ENCODE data around the gene PCNX1.
"Not testable (repeated sequence)": the region's sequence is repeated elsewhere in the genome, so short reads cannot be mapped to it uniquely, and the experiment has no call there.

Gene PCNX1

DNA sequence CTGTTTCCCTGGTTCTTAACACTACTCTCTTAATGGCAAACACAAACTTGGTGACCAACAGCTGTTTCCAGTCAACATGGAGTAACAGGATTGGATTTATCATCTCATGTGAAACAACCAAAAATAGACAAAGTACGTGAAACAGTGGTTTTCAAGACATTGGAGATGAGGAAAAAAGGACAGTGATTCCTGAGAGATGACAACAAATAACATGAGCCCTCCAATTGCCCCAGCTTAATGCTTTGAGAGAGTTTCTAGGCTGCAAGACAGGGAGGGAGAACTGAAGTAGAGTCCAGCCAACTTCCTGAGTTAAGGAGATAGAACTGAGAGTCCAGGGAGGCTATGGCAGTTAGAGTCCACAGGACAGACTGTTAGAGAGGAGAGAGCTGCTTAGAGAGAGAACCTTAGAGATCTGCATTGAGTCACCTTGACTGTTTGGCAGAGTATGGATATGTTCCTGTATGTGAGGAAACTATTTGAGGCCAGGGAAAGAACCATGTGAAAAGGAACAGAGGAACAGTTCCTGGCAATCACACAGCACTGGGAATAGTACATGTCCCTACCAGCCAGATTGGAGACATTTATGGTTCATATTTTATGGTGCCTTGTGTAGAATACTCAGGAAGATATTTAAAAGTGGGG lies 106.4 kb downstream of the PCNX1 start:
- TF ChIP-seq CTCF (conservative IDR thresholded peaks at IDR 0.05; ENCODE audit: low read length) = no peak
- no peak overlapping the region for H3K4me3 ChIP-seq (ENCODE audit: low read length)
- DNase-seq (ENCODE audit: low read depth) = peak; percentile 6

DNA sequence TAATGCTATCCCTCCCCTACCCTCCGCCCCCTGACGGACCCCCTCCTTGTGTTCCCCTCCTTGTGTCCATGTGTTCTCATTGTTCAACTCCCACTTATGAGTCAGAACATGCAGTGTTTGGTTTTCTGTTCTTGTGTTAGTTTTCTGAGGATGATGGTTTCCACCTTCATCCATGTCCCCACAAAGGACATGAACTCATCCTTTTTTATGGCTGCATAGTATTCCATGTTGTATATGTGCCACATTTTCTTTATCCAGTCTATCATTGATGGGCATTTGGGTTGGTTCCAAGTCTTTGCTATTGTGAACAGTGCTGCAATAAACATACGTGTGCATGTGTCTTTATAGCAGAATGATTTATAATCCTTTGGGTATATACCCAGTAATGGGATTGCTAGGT lies 112.7 kb downstream of the PCNX1 start:
- DNase-seq (ENCODE audit: low read depth); H3K4me3 ChIP-seq (ENCODE audit: low read length): not testable (repeated sequence)

DNA sequence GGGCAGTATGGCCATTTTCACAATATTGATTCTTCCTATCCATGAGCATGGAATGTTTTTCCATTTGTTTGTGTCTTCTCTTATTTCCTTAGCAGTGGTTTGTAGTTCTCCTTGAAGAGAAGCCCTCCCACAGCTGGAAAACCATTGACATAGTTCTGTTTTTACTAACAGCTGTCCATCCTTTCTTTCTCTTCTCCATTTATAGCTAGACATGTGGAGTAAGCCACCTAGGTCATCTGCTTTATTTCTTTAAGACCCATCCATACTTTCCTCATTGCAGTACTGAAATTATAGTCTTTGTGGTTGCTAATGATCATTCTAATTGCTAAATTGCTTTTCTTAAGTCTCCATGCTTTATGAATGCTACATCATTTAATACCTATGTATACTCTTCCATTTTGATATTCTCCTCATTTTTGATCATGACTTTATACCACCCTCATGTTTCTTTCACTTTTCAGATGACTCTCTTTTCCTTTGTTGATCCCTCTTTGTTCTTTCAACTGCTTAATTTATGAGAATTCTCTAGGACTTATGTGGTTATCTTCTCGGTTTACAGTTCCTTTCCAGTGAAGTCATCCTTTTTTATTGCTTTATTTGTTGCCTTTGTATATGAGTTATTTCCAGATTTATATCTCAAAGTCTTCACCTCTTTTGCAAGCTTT lies 114.2 kb downstream of the PCNX1 start:
- TF ChIP-seq CTCF (conservative IDR thresholded peaks at IDR 0.05; ENCODE audit: low read length) = no peak
- DNase-seq (ENCODE audit: low read depth) = peak; percentile 75
- no peak overlapping the region for H3K4me3 ChIP-seq (ENCODE audit: low read length)

- TF ChIP-seq CTCF (conservative IDR thresholded peaks at IDR 0.05; ENCODE audit: low read length) = no peak
- no peak for DNase-seq (ENCODE audit: low read depth)
- H3K4me3 ChIP-seq (ENCODE audit: low read length) = no peak overlapping the region
Observed at GRCh38 chr14:71022012-71022869, 115.0 kb downstream of the PCNX1 start.

DNA sequence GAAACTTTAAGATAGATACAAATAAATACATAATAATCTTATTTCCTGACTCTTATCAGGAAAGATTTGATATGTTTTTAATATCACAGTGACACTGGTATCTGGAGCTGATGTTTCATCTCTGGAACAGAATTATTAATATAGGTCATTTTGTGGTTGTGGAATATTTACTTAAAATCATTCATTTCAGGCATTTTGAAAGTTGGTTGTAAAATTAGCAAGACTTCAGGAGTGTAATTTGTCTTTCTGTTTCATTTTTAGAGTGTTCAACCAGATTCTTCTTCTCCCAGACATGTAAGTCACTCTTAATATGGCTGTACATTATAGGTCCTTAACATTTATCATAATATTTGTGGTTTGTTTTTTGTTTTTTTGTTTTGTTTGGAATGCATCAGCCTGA lies 115.7 kb downstream of the PCNX1 start:
- DNase-seq (ENCODE audit: low read depth) = no peak
- H3K4me3 ChIP-seq (ENCODE audit: low read length) = no peak overlapping the region
- no peak for TF ChIP-seq CTCF (conservative IDR thresholded peaks at IDR 0.05; ENCODE audit: low read length)

GRCh38 chr14:71029236-71029781 lies 122.0 kb downstream of the PCNX1 start:
- H3K4me3 ChIP-seq (ENCODE audit: low read length) = no peak overlapping the region
- TF ChIP-seq CTCF (conservative IDR thresholded peaks at IDR 0.05; ENCODE audit: low read length) = no peak
- DNase-seq (ENCODE audit: low read depth) = peak; percentile 9

- no peak overlapping the region for H3K4me3 ChIP-seq (ENCODE audit: low read length)
- no peak for DNase-seq (ENCODE audit: low read depth)
- no peak for TF ChIP-seq CTCF (conservative IDR thresholded peaks at IDR 0.05; ENCODE audit: low read length)
Observed at GRCh38 chr14:71031000-71031399, 123.7 kb downstream of the PCNX1 start.
